ENCODE measurements around the gene ARID4A. TPM values are rescaled to one million over a fixed set of nuclear protein-coding genes. Genes with fewer than 3 reads are reported as not detected.
"Not testable (repeated sequence)": the region's sequence is repeated elsewhere in the genome, so short reads cannot be mapped to it uniquely, and the experiment has no call there.

Gene ARID4A
- 15.0 and 15.9 TPM in 2 replicates for total RNA-seq
- polyA plus RNA-seq: 17.2 and 24.8 TPM in 2 replicates

GRCh38 chr14:58298477-58299400, at the start of gene ARID4A:
TSS of gene ARID4A (plus strand) at chr14:58298555. CDS start at chr14:58299855, 1,300 bp downstream.
- peaks cover 80% of the 10 kb centered on the region for H3K79me2 ChIP-seq
- no peak for TF ChIP-seq CTCF (IDR thresholded peaks at IDR 0.05; ENCODE audit: poor library complexity)
- no peak for TF ChIP-seq EZH2 (IDR thresholded peaks at IDR 0.05; ENCODE audit: borderline replicate concordance)
- TF ChIP-seq EZH2phosphoT487 (IDR thresholded peaks at IDR 0.05; ENCODE audit: low read depth, severe bottlenecking, unreplicated experiment): no peak
- H3K4me3 ChIP-seq: peak within 1 kb of the TSS; percentile 38
- no peaks in the 10 kb centered on the region for H3K36me3 ChIP-seq (replicated peaks; ENCODE audit: insufficient read depth, low read depth)
- peak within 1 kb of the TSS; percentile 28 for H2AFZ ChIP-seq
- peaks cover 37% of the 10 kb centered on the region for H4K20me1 ChIP-seq (ENCODE audit: insufficient read depth, poor library complexity, severe bottlenecking)
- H3K4me1 ChIP-seq (ENCODE audit: insufficient read depth): peaks cover 6% of the 10 kb centered on the region
- peak within 1 kb of the TSS; percentile 89 for H3K4me2 ChIP-seq
- DNase-seq (ENCODE audit: low spot score): peak; percentile 53
- no peaks in the 10 kb centered on the region for H3K9me3 ChIP-seq (ENCODE audit: low read depth)
- H3K9me2 ChIP-seq (replicated peaks; ENCODE audit: insufficient read depth): no peaks in the 10 kb centered on the region
- under 1% methylated on average over 45 of the region's 79 CpGs for WGBS (ENCODE audit: low lambda C conversion rate, missing lambda C conversion rate)
- H3K27ac ChIP-seq: peak within 1 kb of the TSS; percentile 95
- no peaks in the 10 kb centered on the region for H3K27me3 ChIP-seq

- peaks cover 91% of the 10 kb centered on the region for H3K79me2 ChIP-seq
- H3K4me3 ChIP-seq: no peak overlapping the region
- no peak overlapping the region for H2AFZ ChIP-seq
- no peak overlapping the region for H3K27ac ChIP-seq
- peaks cover 16% of the 10 kb centered on the region for H3K4me1 ChIP-seq (ENCODE audit: insufficient read depth)
- no peaks in the 10 kb centered on the region for H3K9me2 ChIP-seq (replicated peaks; ENCODE audit: insufficient read depth)
- H3K36me3 ChIP-seq (replicated peaks; ENCODE audit: insufficient read depth, low read depth): no peaks in the 10 kb centered on the region
- H3K4me2 ChIP-seq: no peak overlapping the region
- no peaks in the 10 kb centered on the region for H3K27me3 ChIP-seq
- TF ChIP-seq EZH2phosphoT487 (IDR thresholded peaks at IDR 0.05; ENCODE audit: low read depth, severe bottlenecking, unreplicated experiment) (no peak), CTCF (IDR thresholded peaks at IDR 0.05; ENCODE audit: poor library complexity) (no peak), EZH2 (IDR thresholded peaks at IDR 0.05; ENCODE audit: borderline replicate concordance) (no peak)
- peaks cover 40% of the 10 kb centered on the region for H4K20me1 ChIP-seq (ENCODE audit: insufficient read depth, poor library complexity, severe bottlenecking)
- 96% methylated on average over 8 of the region's 8 CpGs for WGBS (ENCODE audit: low lambda C conversion rate, missing lambda C conversion rate)
- H3K9me3 ChIP-seq (ENCODE audit: low read depth): no peaks in the 10 kb centered on the region
- no peak for DNase-seq (ENCODE audit: low spot score)
Measured at GRCh38 chr14:58249611-58250010, 48.7 kb upstream of the ARID4A start.

GRCh38 chr14:58258156-58258555, 40.2 kb upstream of the ARID4A start:
- peaks cover 6% of the 10 kb centered on the region for H3K36me3 ChIP-seq (replicated peaks; ENCODE audit: insufficient read depth, low read depth)
- H3K79me2 ChIP-seq: peaks cover 58% of the 10 kb centered on the region
- TF ChIP-seq CTCF (IDR thresholded peaks at IDR 0.05; ENCODE audit: poor library complexity): no peak

GRCh38 chr14:58262005-58262404, 36.4 kb upstream of the ARID4A start:
- H3K27ac ChIP-seq; H3K4me2 ChIP-seq; H2AFZ ChIP-seq; H3K9me3 ChIP-seq (ENCODE audit: low read depth); H3K4me1 ChIP-seq (ENCODE audit: insufficient read depth); H4K20me1 ChIP-seq (ENCODE audit: insufficient read depth, poor library complexity, severe bottlenecking); H3K9me2 ChIP-seq (replicated peaks; ENCODE audit: insufficient read depth); H3K36me3 ChIP-seq (replicated peaks; ENCODE audit: insufficient read depth, low read depth); H3K27me3 ChIP-seq; DNase-seq (ENCODE audit: low spot score); H3K4me3 ChIP-seq: not testable (repeated sequence)
- H3K79me2 ChIP-seq: peaks cover 46% of the 10 kb centered on the region
- WGBS (ENCODE audit: low lambda C conversion rate, missing lambda C conversion rate): 99% methylated on average over 10 of the region's 10 CpGs

More at GRCh38 chr14:58258156-58258555, 40.2 kb upstream of the ARID4A start:
- 98% methylated on average over 4 of the region's 4 CpGs for WGBS (ENCODE audit: low lambda C conversion rate, missing lambda C conversion rate)
- Histone ChIP-seq H4K20me1 (ENCODE audit: insufficient read depth, poor library complexity, severe bottlenecking) (no peaks in the 10 kb centered on the region), H3K9me3 (ENCODE audit: low read depth) (no peaks in the 10 kb centered on the region), H3K27ac (no peak overlapping the region), H3K27me3 (no peaks in the 10 kb centered on the region), H3K4me3 (no peak overlapping the region), H3K4me2 (no peak overlapping the region), H3K4me1 (ENCODE audit: insufficient read depth) (no peaks in the 10 kb centered on the region), H3K9me2 (replicated peaks; ENCODE audit: insufficient read depth) (no peaks in the 10 kb centered on the region), H2AFZ (no peak overlapping the region)
- DNase-seq (ENCODE audit: low spot score): no peak

Measured in hepatocyte (in vitro differentiated cells).